Measurements from ENCODE around the gene PDE11A. TPM values are rescaled to one million over a fixed set of nuclear protein-coding genes. Genes with fewer than 3 reads are reported as not detected.

PDE11A gene
- total RNA-seq, 4 donors from 2014 or later: 0.82 to 16.2 (median 4.3) TPM

GRCh38 chr2:177660742-177661141 is 411.8 kb downstream of the PDE11A start:
- Histone ChIP-seq H3K9me3 (no peaks in the 10 kb centered on the region), H3K4me1 (no peaks in the 10 kb centered on the region), H3K27me3 (no peaks in the 10 kb centered on the region), H3K4me3 (no peak overlapping the region), H3K27ac (no peak overlapping the region), H3K36me3 (no peaks in the 10 kb centered on the region)
- ATAC-seq (no peak), DNase-seq (no peak)
- in situ Hi-C loops (cut with MboI; ENCODE audit: low sequenced_read_pairs in 4 of 4): no loop called here
- TF ChIP-seq POLR2A (IDR thresholded peaks at IDR 0.05) (no peak), CTCF (IDR thresholded peaks at IDR 0.05 in 4 of 5, conservative IDR thresholded peaks at IDR 0.05 in 1 of 5) (no peak)
- intact Hi-C loops (cut with DNase I; ENCODE audit: low total_unique reads): no loop called here

GRCh38 chr2:177658309-177658708 is 414.3 kb downstream of the PDE11A start:
- intact Hi-C loops (cut with DNase I; ENCODE audit: low total_unique reads): no loop called here
- no peaks in the 10 kb centered on the region for H3K4me1 ChIP-seq
- in situ Hi-C loops (cut with MboI; ENCODE audit: low sequenced_read_pairs in 4 of 4): no loop called here

GRCh38 chr2:177651833-177652232 is 420.7 kb downstream of the PDE11A start:
- in situ Hi-C loops (cut with MboI; ENCODE audit: low sequenced_read_pairs in 4 of 4): no loop called here
- Histone ChIP-seq H3K4me1 (no peaks in the 10 kb centered on the region), H3K27ac (no peak overlapping the region), H3K36me3 (no peaks in the 10 kb centered on the region), H3K4me3 (no peak overlapping the region), H3K27me3 (no peaks in the 10 kb centered on the region), H3K9me3 (no peaks in the 10 kb centered on the region)
- intact Hi-C loops (cut with DNase I; ENCODE audit: low total_unique reads): no loop called here
- ATAC-seq (no peak), DNase-seq (no peak)
- TF ChIP-seq CTCF (IDR thresholded peaks at IDR 0.05 in 4 of 5, conservative IDR thresholded peaks at IDR 0.05 in 1 of 5) (no peak), POLR2A (IDR thresholded peaks at IDR 0.05) (no peak)

More at GRCh38 chr2:177658309-177658708, 414.3 kb downstream of the PDE11A start:
- no peak for TF ChIP-seq CTCF (IDR thresholded peaks at IDR 0.05 in 4 of 5, conservative IDR thresholded peaks at IDR 0.05 in 1 of 5)
- TF ChIP-seq POLR2A (IDR thresholded peaks at IDR 0.05): no peak
- Histone ChIP-seq H3K27me3 (no peaks in the 10 kb centered on the region), H3K36me3 (no peaks in the 10 kb centered on the region), H3K4me3 (no peak overlapping the region), H3K9me3 (no peaks in the 10 kb centered on the region), H3K27ac (no peak overlapping the region)
- DNase-seq (no peak), ATAC-seq (no peak)

- in situ Hi-C loops (cut with MboI; ENCODE audit: low sequenced_read_pairs in 4 of 4): no loop called here
- H3K27me3 ChIP-seq: no peaks in the 10 kb centered on the region
- H3K36me3 ChIP-seq: no peaks in the 10 kb centered on the region
- no peak for DNase-seq
- no peaks in the 10 kb centered on the region for H3K9me3 ChIP-seq
- TF ChIP-seq CTCF (IDR thresholded peaks at IDR 0.05 in 4 of 5, conservative IDR thresholded peaks at IDR 0.05 in 1 of 5) (no peak), POLR2A (IDR thresholded peaks at IDR 0.05) (no peak)
- ATAC-seq: no peak
- no peak overlapping the region for H3K4me3 ChIP-seq
- no peak overlapping the region for H3K27ac ChIP-seq
- intact Hi-C loops (cut with DNase I; ENCODE audit: low total_unique reads): no loop called here
- no peaks in the 10 kb centered on the region for H3K4me1 ChIP-seq
Measured at GRCh38 chr2:177649568-177650518, 422.7 kb downstream of the PDE11A start.
